Mesenchymal stem cell (in vitro differentiated cells and primary cell): ENCODE data around the gene KLHL28.

Source experiments
- DNase-seq: peaks from one replicate; pipeline ENCODE4 v3.0.0-alpha.2; 2013
- H2AFZ ChIP-seq: one replicate; pipeline ENCODE4 v1.6.1; 2013; ENCODE audit warnings: low read depth, mild to moderate bottlenecking, control low read depth, inconsistent platforms, low read length, moderate library complexity
- H2AK5ac ChIP-seq: 2 replicates; pipeline ENCODE4 v1.6.1; 2013; ENCODE audit warnings: low read length, moderate library complexity, mild to moderate bottlenecking, inconsistent platforms; ENCODE audit not compliant: severe bottlenecking
- H2BK120ac ChIP-seq: one replicate; pipeline ENCODE4 v1.6.1; 2013; ENCODE audit warnings: low read depth, mild to moderate bottlenecking, inconsistent platforms, low read length, moderate library complexity
- H2BK12ac ChIP-seq, 2 experiments: one replicate each; pipeline ENCODE4 v1.6.1; 2013; ENCODE audit warnings: inconsistent platforms in 2 of 2, low read length in 2 of 2, mild to moderate bottlenecking in 2 of 2, moderate library complexity in 2 of 2, control low read depth in 1 of 2
- H2BK15ac ChIP-seq: one replicate; pipeline ENCODE4 v1.6.1; 2013; ENCODE audit warnings: mild to moderate bottlenecking, low read depth, inconsistent platforms; ENCODE audit not compliant: poor library complexity, severe bottlenecking
- H2BK5ac ChIP-seq: 2 replicates; pipeline ENCODE4 v1.6.1; 2013; ENCODE audit warnings: low read depth, mild to moderate bottlenecking, low read length, control low read depth, inconsistent platforms; ENCODE audit not compliant: poor library complexity, severe bottlenecking
- H3K14ac ChIP-seq, 2 experiments: one replicate each; pipeline ENCODE4 v1.6.1; 2013; ENCODE audit warnings: inconsistent platforms in 2 of 2, low read length in 2 of 2, control low read depth in 1 of 2, mild to moderate bottlenecking in 1 of 2, moderate library complexity in 1 of 2
- H3K18ac ChIP-seq, 2 experiments: one replicate each; pipeline ENCODE4 v1.6.1; 2013; ENCODE audit warnings: inconsistent platforms in 2 of 2, low read length in 2 of 2, control low read depth in 1 of 2, low read depth in 1 of 2, mild to moderate bottlenecking in 1 of 2
- H3K23ac ChIP-seq, 2 experiments: one replicate each; pipeline ENCODE4 v1.6.1; 2013; ENCODE audit warnings: inconsistent platforms in 2 of 2, low read length in 2 of 2, mild to moderate bottlenecking in 2 of 2, moderate library complexity in 2 of 2, control low read depth in 1 of 2
- H3K27ac ChIP-seq: 2 replicates; pipeline ENCODE4 v1.5.1; 2013; ENCODE audit warnings: mild to moderate bottlenecking, moderate library complexity, low read length, control low read depth, inconsistent platforms; ENCODE audit not compliant: poor library complexity, severe bottlenecking
- H3K27me3 ChIP-seq, 2 experiments: 2 replicates each; pipeline versions ENCODE4 v1.6.1 to v1.7.0; 2013; ENCODE audit warnings: low read length in 2 of 2, mild to moderate bottlenecking in 2 of 2, moderate library complexity in 2 of 2, control low read depth in 1 of 2, inconsistent platforms in 1 of 2; ENCODE audit not compliant: control insufficient read depth in 1 of 2, insufficient read depth in 1 of 2
- H3K36me3 ChIP-seq, 2 experiments: 2 replicates each; pipeline versions ENCODE4 v1.6.1 to v1.7.0; 2013; ENCODE audit warnings: low read length in 2 of 2, control low read depth in 1 of 2, inconsistent platforms in 1 of 2, low read depth in 1 of 2, mild to moderate bottlenecking in 1 of 2; ENCODE audit not compliant: insufficient read depth in 2 of 2, control insufficient read depth in 1 of 2
- H3K4ac ChIP-seq, 2 experiments: one replicate each; pipeline ENCODE4 v1.6.1; 2013; ENCODE audit warnings: inconsistent platforms in 2 of 2, low read length in 2 of 2, mild to moderate bottlenecking in 2 of 2, moderate library complexity in 2 of 2, control low read depth in 1 of 2, low read depth in 1 of 2
- H3K4me1 ChIP-seq: 2 replicates; pipeline ENCODE4 v1.6.1; 2013; ENCODE audit warnings: low read depth, low read length, control low read depth; ENCODE audit not compliant: control insufficient read depth, insufficient read depth
- H3K4me2 ChIP-seq: 2 replicates; pipeline ENCODE4 v1.6.1; 2013; ENCODE audit warnings: low read length, mild to moderate bottlenecking, inconsistent platforms; ENCODE audit not compliant: poor library complexity, severe bottlenecking
- H3K4me3 ChIP-seq, 2 experiments: 2 replicates each; pipeline versions ENCODE4 v1.5.1 to v1.7.0; 2013; ENCODE audit warnings: low read length in 2 of 2, mild to moderate bottlenecking in 2 of 2, control low read depth in 1 of 2, low read depth in 1 of 2; ENCODE audit not compliant: insufficient read depth in 1 of 2
- H3K79me1 ChIP-seq: replicated peaks from 2 replicates; pipeline ENCODE4 v1.6.1; 2013; ENCODE audit warnings: mild to moderate bottlenecking, control low read depth, low read length, inconsistent platforms; ENCODE audit not compliant: poor library complexity, severe bottlenecking
- H3K9ac ChIP-seq: 2 replicates; pipeline ENCODE4 v1.7.0; 2013; ENCODE audit warnings: mild to moderate bottlenecking, low read length, moderate library complexity
- H3K9me3 ChIP-seq: 2 replicates; pipeline ENCODE4 v1.7.0; 2013; ENCODE audit warnings: mild to moderate bottlenecking, low read length; ENCODE audit not compliant: control insufficient read depth
- H4K8ac ChIP-seq: one replicate; pipeline ENCODE4 v1.6.1; 2013; ENCODE audit warnings: inconsistent platforms, mild to moderate bottlenecking, low read length, moderate library complexity
- H4K91ac ChIP-seq: one replicate; pipeline ENCODE4 v1.6.1; 2013; ENCODE audit warnings: mild to moderate bottlenecking, low read length, inconsistent platforms
- WGBS: methylation state at CpG from one replicate; pipeline ENCODE4 v1.1.7; 2013; ENCODE audit warnings: mixed read lengths; 5-methylcytosine and 5-hydroxymethylcytosine counted together

The KLHL28 gene

GRCh38 chr14:44940944-44941343 is 20.8 kb downstream of the KLHL28 start:
- H3K4ac ChIP-seq, result no peak overlapping the region
- H3K14ac ChIP-seq, result no peak overlapping the region
- WGBS, result 97% methylated on average over 6 of the region's 6 CpGs
- no peak overlapping the region for H3K27ac ChIP-seq
- no peak overlapping the region for H4K91ac ChIP-seq
- H2AK5ac ChIP-seq, result no peak overlapping the region
- H3K27me3 ChIP-seq, result no peaks in the 10 kb centered on the region
- no peak overlapping the region for H3K18ac ChIP-seq
- no peak overlapping the region for H4K8ac ChIP-seq
- H2BK5ac ChIP-seq, result no peak overlapping the region
- no peak overlapping the region for H2AFZ ChIP-seq
- H3K23ac ChIP-seq, result no peak overlapping the region
- no peak overlapping the region for H3K9ac ChIP-seq
- no peak overlapping the region for H3K4me2 ChIP-seq
- H3K79me1 ChIP-seq, result peaks cover 25% of the 10 kb centered on the region
- peaks cover 10 to 73% of the 10 kb centered on the region in 2 experiments for H3K36me3 ChIP-seq
- no peaks in the 10 kb centered on the region for H3K4me1 ChIP-seq
- DNase-seq, result no peak
- no peaks in the 10 kb centered on the region for H3K9me3 ChIP-seq
- H2BK15ac ChIP-seq, result no peak overlapping the region
- H3K4me3 ChIP-seq, result no peak overlapping the region
- H2BK120ac ChIP-seq, result no peak overlapping the region
- no peak overlapping the region for H2BK12ac ChIP-seq

GRCh38 chr14:44940211-44940610 is 21.5 kb downstream of the KLHL28 start:
- Histone ChIP-seq H3K14ac (no peak overlapping the region), H3K4ac (no peak overlapping the region), H3K4me3 (no peak overlapping the region), H3K4me1 (no peaks in the 10 kb centered on the region), H3K36me3 (peaks cover 10 to 73% of the 10 kb centered on the region in 2 experiments), H4K91ac (no peak overlapping the region), H3K18ac (no peak overlapping the region), H2BK120ac (no peak overlapping the region), H3K23ac (no peak overlapping the region), H3K27me3 (no peaks in the 10 kb centered on the region), H3K9me3 (no peaks in the 10 kb centered on the region), H2BK5ac (no peak overlapping the region), H3K79me1 (peaks cover 23% of the 10 kb centered on the region), H2AFZ (no peak overlapping the region), H2BK12ac (no peak overlapping the region), H2BK15ac (no peak overlapping the region), H3K9ac (no peak overlapping the region), H2AK5ac (no peak overlapping the region), H3K27ac (no peak overlapping the region), H3K4me2 (no peak overlapping the region), H4K8ac (no peak overlapping the region)
- no peak for DNase-seq

- Histone ChIP-seq H4K8ac (no peak overlapping the region), H2AFZ (no peak overlapping the region), H3K4ac (no peak overlapping the region), H2BK5ac (no peak overlapping the region), H3K4me2 (no peak overlapping the region), H2BK15ac (no peak overlapping the region), H3K23ac (no peak overlapping the region), H3K79me1 (peaks cover 24% of the 10 kb centered on the region), H3K9ac (no peak overlapping the region), H3K14ac (no peak overlapping the region), H2BK12ac (no peak overlapping the region), H2BK120ac (no peak overlapping the region), H3K27ac (no peak overlapping the region), H2AK5ac (no peak overlapping the region), H3K4me3 (no peak overlapping the region), H3K9me3 (no peaks in the 10 kb centered on the region), H3K36me3 (peaks cover 10 to 62% of the 10 kb centered on the region in 2 experiments), H3K4me1 (no peaks in the 10 kb centered on the region), H3K27me3 (no peaks in the 10 kb centered on the region), H3K18ac (no peak overlapping the region), H4K91ac (no peak overlapping the region)
- 96% methylated on average over 2 of the region's 2 CpGs for WGBS
- no peak for DNase-seq
Measured at GRCh38 chr14:44937547-44937946, 24.2 kb downstream of the KLHL28 start.

GRCh38 chr14:44935155-44935554 is 26.6 kb downstream of the KLHL28 start:
- no peak overlapping the region for H2AFZ ChIP-seq
- H3K27me3 ChIP-seq, result no peaks in the 10 kb centered on the region
- H3K4me1 ChIP-seq, result no peaks in the 10 kb centered on the region
- H2BK120ac ChIP-seq, result no peak overlapping the region
- H2BK12ac ChIP-seq, result no peak overlapping the region
- peaks cover 7 to 55% of the 10 kb centered on the region in 2 experiments for H3K36me3 ChIP-seq
- H4K91ac ChIP-seq, result no peak overlapping the region
- H3K4ac ChIP-seq, result no peak overlapping the region
- WGBS, result 86% methylated on average over 1 of the region's 2 CpGs
- no peak for DNase-seq
- no peak overlapping the region for H4K8ac ChIP-seq
- H3K79me1 ChIP-seq, result peaks cover 26% of the 10 kb centered on the region
- H3K18ac ChIP-seq, result no peak overlapping the region
- H3K27ac ChIP-seq, result no peak overlapping the region
- no peak overlapping the region for H2BK15ac ChIP-seq
- no peaks in the 10 kb centered on the region for H3K9me3 ChIP-seq
- no peak overlapping the region for H3K14ac ChIP-seq
- no peak overlapping the region for H3K4me2 ChIP-seq
- H3K23ac ChIP-seq, result no peak overlapping the region
- H2AK5ac ChIP-seq, result no peak overlapping the region
- H3K9ac ChIP-seq, result no peak overlapping the region
- H2BK5ac ChIP-seq, result no peak overlapping the region
- H3K4me3 ChIP-seq, result no peak overlapping the region
